Measurements from ENCODE around the gene ZNF354B. TPM values are rescaled to one million over a fixed set of nuclear protein-coding genes. Genes with fewer than 3 reads are reported as not detected.
"Not testable (repeated sequence)": the region's sequence is repeated elsewhere in the genome, so short reads cannot be mapped to it uniquely, and the experiment has no call there.

ZNF354B gene
- total RNA-seq, 4 donors from 2014 or later = 17.9 to 34.8 (median 31.4) TPM

DNA sequence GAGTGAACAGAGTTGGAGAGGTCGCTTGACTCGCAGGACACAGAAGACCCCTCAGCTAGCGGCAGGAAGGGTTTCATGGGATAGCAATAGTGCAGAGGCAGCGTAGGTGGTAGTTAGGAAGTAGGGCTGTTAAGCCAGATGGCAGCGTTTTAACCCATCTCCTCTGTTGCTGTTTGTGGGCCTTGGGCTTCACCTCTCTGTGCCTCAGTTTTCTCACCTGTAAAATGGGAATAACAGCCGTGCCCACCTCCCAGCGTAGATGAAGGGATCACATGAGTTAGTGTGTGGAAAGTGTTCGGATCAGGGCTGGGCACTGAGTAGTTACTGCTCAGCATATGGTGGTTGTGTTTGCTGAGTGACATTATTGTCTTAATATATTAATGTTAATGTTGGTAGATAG, 1.9 kb downstream of the ZNF354B start:
- Histone ChIP-seq H3K27me3 (no peaks in the 10 kb centered on the region), H3K9me3 (no peaks in the 10 kb centered on the region), H3K27ac (no peak overlapping the region), H3K4me3 (replicated peaks in 1 of 3) (no peak overlapping the region), H3K36me3 (peaks cover 0 to 7% of the 10 kb centered on the region in 2 donors), H3K4me1 (peaks cover 0 to 7% of the 10 kb centered on the region in 2 donors)
- no peak for DNase-seq
- intact Hi-C loops (cut with DNase I) = no loop called here
- TF ChIP-seq, protein P1, sequence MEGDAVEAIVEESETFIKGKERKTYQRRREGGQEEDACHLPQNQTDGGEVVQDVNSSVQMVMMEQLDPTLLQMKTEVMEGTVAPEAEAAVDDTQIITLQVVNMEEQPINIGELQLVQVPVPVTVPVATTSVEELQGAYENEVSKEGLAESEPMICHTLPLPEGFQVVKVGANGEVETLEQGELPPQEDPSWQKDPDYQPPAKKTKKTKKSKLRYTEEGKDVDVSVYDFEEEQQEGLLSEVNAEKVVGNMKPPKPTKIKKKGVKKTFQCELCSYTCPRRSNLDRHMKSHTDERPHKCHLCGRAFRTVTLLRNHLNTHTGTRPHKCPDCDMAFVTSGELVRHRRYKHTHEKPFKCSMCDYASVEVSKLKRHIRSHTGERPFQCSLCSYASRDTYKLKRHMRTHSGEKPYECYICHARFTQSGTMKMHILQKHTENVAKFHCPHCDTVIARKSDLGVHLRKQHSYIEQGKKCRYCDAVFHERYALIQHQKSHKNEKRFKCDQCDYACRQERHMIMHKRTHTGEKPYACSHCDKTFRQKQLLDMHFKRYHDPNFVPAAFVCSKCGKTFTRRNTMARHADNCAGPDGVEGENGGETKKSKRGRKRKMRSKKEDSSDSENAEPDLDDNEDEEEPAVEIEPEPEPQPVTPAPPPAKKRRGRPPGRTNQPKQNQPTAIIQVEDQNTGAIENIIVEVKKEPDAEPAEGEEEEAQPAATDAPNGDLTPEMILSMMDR (IDR thresholded peaks at IDR 0.05) = no peak
- 94 to 99% methylated on average over 8 of the region's 8 CpGs for WGBS, 2 donors

DNA sequence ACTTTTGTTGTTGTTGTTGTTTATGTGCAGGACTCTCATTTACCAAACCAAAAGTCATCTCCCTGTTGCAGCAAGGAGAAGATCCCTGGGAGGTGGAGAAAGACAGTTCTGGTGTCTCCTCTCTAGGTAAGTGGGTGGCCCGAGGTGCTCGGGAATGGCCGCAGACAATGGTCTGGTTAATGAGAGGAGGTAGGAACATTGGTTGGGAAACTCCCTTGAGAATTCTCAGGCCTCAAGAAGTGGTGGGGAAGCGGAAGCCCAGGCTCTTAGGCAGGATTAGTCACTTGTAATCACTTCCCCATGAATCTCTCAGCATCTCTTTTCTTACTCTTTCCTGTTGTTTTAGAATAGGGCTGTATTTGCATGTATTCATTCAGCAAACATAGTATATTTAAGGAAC, 7.2 kb downstream of the ZNF354B start:
- Histone ChIP-seq H3K36me3 (peaks cover 26 to 40% of the 10 kb centered on the region in 2 donors), H3K4me1 (no peaks in the 10 kb centered on the region)
- 67 to 68% methylated on average over 4 of the region's 4 CpGs for WGBS, 2 donors

DNA sequence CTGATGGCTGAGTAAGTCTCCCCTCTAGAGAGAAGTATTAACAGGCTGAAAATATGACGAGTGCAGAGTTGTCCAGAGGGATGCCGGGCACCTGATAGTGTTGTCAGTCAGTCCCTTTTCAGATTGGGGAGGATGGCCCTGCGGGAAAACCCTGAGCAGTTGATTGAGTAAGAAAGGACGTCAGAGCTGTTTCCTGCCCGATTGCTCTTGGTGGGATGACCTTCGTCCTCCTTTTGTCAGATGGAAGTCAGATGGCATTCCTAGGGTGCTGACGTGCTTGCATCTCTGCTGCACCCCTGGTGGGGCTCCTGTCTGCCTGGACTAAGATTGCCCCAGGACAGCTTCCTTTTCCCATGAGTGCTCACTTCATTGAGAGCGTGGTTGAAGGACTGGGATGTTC, 9.8 kb downstream of the ZNF354B start:
- intact Hi-C loops (cut with DNase I) = no loop called here
- H3K9me3 ChIP-seq = no peaks in the 10 kb centered on the region
- TF ChIP-seq, protein P1 (IDR thresholded peaks at IDR 0.05) = no peak
- no peak for TF ChIP-seq POLR2A (IDR thresholded peaks at IDR 0.05)
- H3K36me3 ChIP-seq = peaks cover 32 to 48% of the 10 kb centered on the region in 2 donors
- no peak overlapping the region for H3K4me3 ChIP-seq (replicated peaks in 1 of 3)
- no peak for DNase-seq
- no peaks in the 10 kb centered on the region for H3K4me1 ChIP-seq
- 78 to 90% methylated on average over 8 of the region's 8 CpGs for WGBS, 2 donors
- H3K27me3 ChIP-seq = no peaks in the 10 kb centered on the region
- H3K27ac ChIP-seq = no peak overlapping the region

More for the DNA sequence above, 7.2 kb downstream of the ZNF354B start:
- TF ChIP-seq, protein P1 (IDR thresholded peaks at IDR 0.05) = no peak
- TF ChIP-seq POLR2A (IDR thresholded peaks at IDR 0.05) = no peak
- DNase-seq = no peak
- intact Hi-C loops (cut with DNase I) = no loop called here
- no peak overlapping the region for H3K4me3 ChIP-seq (replicated peaks in 1 of 3)
- H3K27me3 ChIP-seq = no peaks in the 10 kb centered on the region
- no peaks in the 10 kb centered on the region for H3K9me3 ChIP-seq
- H3K27ac ChIP-seq = no peak overlapping the region

DNA sequence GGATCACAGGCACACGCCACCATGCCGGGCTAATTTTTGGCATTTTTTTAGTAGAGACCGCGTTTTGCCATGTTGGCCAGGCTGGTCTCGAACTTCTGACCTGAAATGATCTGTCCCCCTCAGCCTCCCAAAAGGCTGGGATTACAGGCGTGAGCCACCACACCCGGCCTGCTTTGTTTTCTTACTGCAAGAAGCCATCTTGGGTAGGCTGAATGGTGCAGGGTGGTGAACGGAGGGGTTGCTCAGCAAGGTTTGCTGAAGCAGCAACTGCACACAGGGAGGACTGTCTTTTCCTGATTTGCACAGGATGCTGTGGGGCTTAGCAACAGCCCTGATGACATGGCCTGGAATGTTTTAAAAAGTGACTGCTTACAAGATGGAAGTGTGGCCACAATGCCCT, 10.7 kb downstream of the ZNF354B start:
- Histone ChIP-seq H3K27me3 (no peaks in the 10 kb centered on the region), H3K36me3 (peaks cover 38 to 54% of the 10 kb centered on the region in 2 donors), H3K9me3 (no peaks in the 10 kb centered on the region), H3K4me1 (no peaks in the 10 kb centered on the region), H3K27ac (no peak overlapping the region), H3K4me3 (replicated peaks in 1 of 3) (no peak overlapping the region)
- no peak for DNase-seq
- WGBS, 2 donors = 85 to 99% methylated on average over 8 of the region's 8 CpGs
- intact Hi-C loops (cut with DNase I) = no loop called here
- TF ChIP-seq POLR2A (IDR thresholded peaks at IDR 0.05) = no peak
- TF ChIP-seq, protein P1 (IDR thresholded peaks at IDR 0.05) = no peak

DNA sequence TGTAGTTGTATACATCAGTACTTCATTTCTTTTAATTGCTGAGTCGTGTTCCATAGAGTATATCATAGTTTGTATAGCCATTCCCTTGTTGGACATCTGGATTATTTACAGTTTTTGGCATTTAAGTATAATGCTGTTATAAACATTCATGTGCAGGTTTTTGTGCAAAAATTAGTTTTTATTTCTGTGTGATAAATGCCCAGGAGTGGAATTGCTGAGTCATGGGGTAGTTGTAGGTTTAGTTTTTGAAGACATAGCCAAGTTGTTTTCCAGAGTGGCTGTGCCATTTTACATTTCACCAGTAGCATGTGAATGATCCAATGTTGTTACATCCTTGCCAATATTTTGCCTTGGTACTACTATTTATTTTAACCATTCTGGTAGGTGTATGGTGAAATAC, 12.5 kb downstream of the ZNF354B start:
- no peak overlapping the region for H3K27ac ChIP-seq
- peaks cover 53 to 54% of the 10 kb centered on the region in 2 donors for H3K36me3 ChIP-seq
- TF ChIP-seq POLR2A (IDR thresholded peaks at IDR 0.05) = no peak
- TF ChIP-seq, protein P1 (IDR thresholded peaks at IDR 0.05) = no peak
- H3K4me3 ChIP-seq (replicated peaks in 1 of 3) = no peak overlapping the region
- H3K27me3 ChIP-seq = no peaks in the 10 kb centered on the region
- H3K9me3 ChIP-seq = no peaks in the 10 kb centered on the region
- 95 to 96% methylated on average over 1 of the region's 1 CpG for WGBS, 2 donors
- intact Hi-C loops (cut with DNase I) = no loop called here
- no peaks in the 10 kb centered on the region for H3K4me1 ChIP-seq
- DNase-seq = no peak

DNA sequence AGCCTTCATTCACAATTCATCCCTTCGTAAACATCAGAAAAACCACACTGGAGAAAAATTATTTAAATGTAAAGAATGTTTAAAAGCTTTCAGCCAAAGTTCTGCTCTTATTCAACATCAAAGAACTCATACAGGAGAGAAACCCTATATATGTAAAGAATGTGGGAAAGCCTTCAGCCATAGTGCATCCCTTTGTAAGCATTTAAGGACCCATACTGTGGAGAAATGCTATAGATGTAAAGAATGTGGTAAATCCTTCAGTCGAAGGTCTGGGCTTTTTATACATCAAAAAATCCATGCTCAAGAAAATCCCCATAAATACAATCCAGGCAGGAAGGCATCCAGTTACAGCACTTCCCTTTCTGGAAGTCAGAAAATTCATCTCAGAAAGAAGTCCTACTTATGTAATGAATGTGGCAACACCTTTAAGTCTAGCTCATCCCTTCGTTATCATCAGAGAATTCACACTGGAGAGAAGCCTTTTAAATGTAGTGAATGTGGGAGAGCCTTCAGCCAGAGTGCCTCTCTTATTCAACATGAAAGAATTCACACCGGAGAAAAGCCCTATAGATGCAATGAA, 23.5 kb downstream of the ZNF354B start:
- not testable (repeated sequence) for H3K9me3 ChIP-seq; H3K4me3 ChIP-seq (replicated peaks in 1 of 3); H3K4me1 ChIP-seq; DNase-seq; H3K27ac ChIP-seq; H3K27me3 ChIP-seq
- intact Hi-C loops (cut with DNase I) = loop anchor here (10.0 kb wide), 1 partner anchor 142 kb away; the partner anchor contains the start of gene ZNF879
- H3K36me3 ChIP-seq = peaks cover 34 to 50% of the 10 kb centered on the region in 2 donors
- 95 to 97% methylated on average over 4 of the region's 4 CpGs for WGBS, 2 donors
